Testis (tissue), 3 donors: Measurements from ENCODE around the gene MAPK1. TPM values are rescaled to one million over a fixed set of nuclear protein-coding genes. Genes with fewer than 3 reads are reported as not detected.
"Not testable (repeated sequence)": the region's sequence is repeated elsewhere in the genome, so short reads cannot be mapped to it uniquely, and the experiment has no call there.

ENCODE experiments used
- DNase-seq: peaks from one replicate; pipeline ENCODE4 v3.0.0-alpha.2; 2019
- H3K27ac ChIP-seq, 2 donors: fragments of 200-600 bp; sonication (generic); one replicate each; pipeline ENCODE4 v1.5.1; 2019
- H3K27me3 ChIP-seq: fragments of 200-600 bp; sonication (generic); one replicate; pipeline ENCODE4 v1.5.1; 2019
- H3K36me3 ChIP-seq: fragments of 200-600 bp; sonication (generic); one replicate; pipeline ENCODE4 v1.5.1; 2017; ENCODE audit warnings: low read depth; ENCODE audit errors: missing control alignments
- H3K4me1 ChIP-seq: fragments of 200-600 bp; sonication (generic); one replicate; pipeline ENCODE4 v1.5.1; 2019
- H3K4me3 ChIP-seq, 2 donors: fragments of 200-600 bp; sonication (generic); one replicate each; pipeline ENCODE4 v1.5.1; 2017 to 2019
- H3K9me3 ChIP-seq: fragments of 200-600 bp; sonication (generic); one replicate; pipeline ENCODE4 v1.5.1; 2017
- POLR2A ChIP-seq: fragments of 450-650 bp; IDR thresholded peaks from one replicate; pipeline ENCODE4 v1.6.1; 2017; ENCODE audit warnings: antibody characterized with exemption, mild to moderate bottlenecking, moderate library complexity
- WGBS, 2 donors: methylation state at CpG; one replicate each; pipeline ENCODE4 v1.1.5; 2018; 5-methylcytosine and 5-hydroxymethylcytosine counted together
- intact Hi-C: fragments of 100-400 bp; cut with DNase I; formaldehyde crosslinking; loops from one replicate; pipeline ENCODE4 v1.15.1; 2023; ENCODE audit warnings: low total_unique reads
- polyA plus RNA-seq: library from polyadenylated mRNA; stranded (reverse); fragments of 350-450 nt; fragmentation: Illumina TruSeq; extraction: RNeasy Lipid Tissue Mini Kit (QIAGEN cat#74804); gene quantifications from one replicate; pipeline ENCODE4 v1.2.3, GENCODE V29; 2014; ENCODE audit warnings: low read depth, low replicate concordance; ENCODE audit not compliant: insufficient read depth
- total RNA-seq, 2 donors: library from RNA; depleted of rRNA; stranded (reverse); fragments of >200 nt; gene quantifications; one replicate each; pipeline ENCODE4 v1.2.3, GENCODE V29; 2016
- TF ChIP-seq, protein P1 (sequence below), 3 experiments: fragments of 450-650 bp in 2 of 3; fragments of 200-600 bp in 1 of 3; sonication (generic) in 1 of 3; IDR thresholded peaks; one replicate each; pipeline ENCODE4 v1.5.1; 2016 to 2019; ENCODE audit warnings: antibody characterized with exemption in 3 of 3, mild to moderate bottlenecking in 2 of 3, moderate library complexity in 1 of 3

The MAPK1 gene
- total and polyA plus RNA-seq, 3 donors from 2014 or later = 90.2 to 143 (median 121) TPM

DNA sequence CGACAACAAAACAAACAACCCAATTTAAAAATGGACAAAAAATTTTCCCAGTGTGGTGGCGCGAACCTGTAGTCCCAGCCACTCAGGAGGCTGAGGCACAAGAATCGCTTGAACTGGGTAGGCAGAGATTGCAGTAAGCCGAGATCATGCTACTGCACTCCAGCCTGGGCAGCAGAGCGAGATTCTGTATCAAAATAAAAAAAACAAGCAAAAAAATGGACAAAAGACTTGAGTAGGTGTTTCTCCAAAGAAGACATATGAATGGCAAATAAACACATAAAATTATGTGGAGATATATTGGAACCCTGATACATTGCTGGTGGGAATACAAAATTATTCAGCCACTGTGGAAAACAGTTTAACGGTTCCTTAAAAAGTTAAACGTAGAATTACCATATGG lies 27.4 kb upstream of the MAPK1 start:
- TF ChIP-seq POLR2A = no peak
- TF ChIP-seq, protein P1, sequence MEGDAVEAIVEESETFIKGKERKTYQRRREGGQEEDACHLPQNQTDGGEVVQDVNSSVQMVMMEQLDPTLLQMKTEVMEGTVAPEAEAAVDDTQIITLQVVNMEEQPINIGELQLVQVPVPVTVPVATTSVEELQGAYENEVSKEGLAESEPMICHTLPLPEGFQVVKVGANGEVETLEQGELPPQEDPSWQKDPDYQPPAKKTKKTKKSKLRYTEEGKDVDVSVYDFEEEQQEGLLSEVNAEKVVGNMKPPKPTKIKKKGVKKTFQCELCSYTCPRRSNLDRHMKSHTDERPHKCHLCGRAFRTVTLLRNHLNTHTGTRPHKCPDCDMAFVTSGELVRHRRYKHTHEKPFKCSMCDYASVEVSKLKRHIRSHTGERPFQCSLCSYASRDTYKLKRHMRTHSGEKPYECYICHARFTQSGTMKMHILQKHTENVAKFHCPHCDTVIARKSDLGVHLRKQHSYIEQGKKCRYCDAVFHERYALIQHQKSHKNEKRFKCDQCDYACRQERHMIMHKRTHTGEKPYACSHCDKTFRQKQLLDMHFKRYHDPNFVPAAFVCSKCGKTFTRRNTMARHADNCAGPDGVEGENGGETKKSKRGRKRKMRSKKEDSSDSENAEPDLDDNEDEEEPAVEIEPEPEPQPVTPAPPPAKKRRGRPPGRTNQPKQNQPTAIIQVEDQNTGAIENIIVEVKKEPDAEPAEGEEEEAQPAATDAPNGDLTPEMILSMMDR (IDR thresholded peaks at IDR 0.05) = no peak
- Histone ChIP-seq H3K36me3 (no peaks in the 10 kb centered on the region), H3K9me3 (no peaks in the 10 kb centered on the region), H3K4me1 (no peaks in the 10 kb centered on the region), H3K27me3 (no peaks in the 10 kb centered on the region), H3K27ac (no peak overlapping the region), H3K4me3 (no peak overlapping the region)
- 93% methylated on average over 8 of the region's 8 CpGs for WGBS, 2 donors
- intact Hi-C loops = no loop called here
- DNase-seq = no peak

GRCh38 chr22:21889251-21889990 lies 22.0 kb upstream of the MAPK1 start:
- no peaks in the 10 kb centered on the region for H3K4me1 ChIP-seq
- no peaks in the 10 kb centered on the region for H3K27me3 ChIP-seq
- H3K36me3 ChIP-seq = no peaks in the 10 kb centered on the region
- no peak overlapping the region for H3K4me3 ChIP-seq
- TF ChIP-seq, protein P1 (IDR thresholded peaks at IDR 0.05) = no peak
- no peak for TF ChIP-seq POLR2A
- DNase-seq = no peak
- intact Hi-C loops = no loop called here
- H3K9me3 ChIP-seq = no peaks in the 10 kb centered on the region
- 90 to 94% methylated on average over 10 of the region's 10 CpGs for WGBS, 2 donors
- H3K27ac ChIP-seq = no peak overlapping the region

GRCh38 chr22:21887841-21888240 lies 20.4 kb upstream of the MAPK1 start:
- intact Hi-C loops = no loop called here
- no peaks in the 10 kb centered on the region for H3K9me3 ChIP-seq
- TF ChIP-seq, protein P1 (IDR thresholded peaks at IDR 0.05) = no peak
- no peak for TF ChIP-seq POLR2A
- H3K4me1 ChIP-seq = no peaks in the 10 kb centered on the region
- DNase-seq = no peak
- no peak overlapping the region for H3K4me3 ChIP-seq
- H3K27ac ChIP-seq = no peak overlapping the region
- no peaks in the 10 kb centered on the region for H3K36me3 ChIP-seq
- H3K27me3 ChIP-seq = no peaks in the 10 kb centered on the region

DNA sequence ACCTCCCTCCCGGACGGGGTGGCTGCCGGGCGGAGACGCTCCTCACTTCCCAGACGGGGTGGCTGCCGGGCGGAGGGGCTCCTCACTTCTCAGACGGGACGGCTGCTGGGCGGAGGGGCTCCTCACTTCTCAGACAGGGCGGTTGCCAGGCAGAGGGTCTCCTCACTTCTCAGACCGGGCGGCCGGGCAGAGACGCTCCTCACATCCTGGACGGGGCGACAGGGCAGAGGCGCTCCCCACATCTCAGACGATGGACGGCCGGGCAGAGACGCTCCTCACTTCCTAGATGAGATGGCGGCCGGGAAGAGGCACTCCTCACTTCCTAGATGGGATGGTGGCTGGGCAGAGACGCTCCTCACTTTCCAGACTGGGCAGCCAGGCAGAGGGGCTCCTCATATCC lies 16.5 kb upstream of the MAPK1 start:
- 86 to 97% methylated on average over 10 to 26 of the region's 26 CpGs for whole genome bisulfite sequencing, 2 donors
- H3K4me3 ChIP-seq, H3K27ac ChIP-seq, H3K27me3 ChIP-seq, H3K4me1 ChIP-seq, H3K9me3 ChIP-seq, DNase-seq, H3K36me3 ChIP-seq, intact Hi-C loops: not testable (repeated sequence)

DNA sequence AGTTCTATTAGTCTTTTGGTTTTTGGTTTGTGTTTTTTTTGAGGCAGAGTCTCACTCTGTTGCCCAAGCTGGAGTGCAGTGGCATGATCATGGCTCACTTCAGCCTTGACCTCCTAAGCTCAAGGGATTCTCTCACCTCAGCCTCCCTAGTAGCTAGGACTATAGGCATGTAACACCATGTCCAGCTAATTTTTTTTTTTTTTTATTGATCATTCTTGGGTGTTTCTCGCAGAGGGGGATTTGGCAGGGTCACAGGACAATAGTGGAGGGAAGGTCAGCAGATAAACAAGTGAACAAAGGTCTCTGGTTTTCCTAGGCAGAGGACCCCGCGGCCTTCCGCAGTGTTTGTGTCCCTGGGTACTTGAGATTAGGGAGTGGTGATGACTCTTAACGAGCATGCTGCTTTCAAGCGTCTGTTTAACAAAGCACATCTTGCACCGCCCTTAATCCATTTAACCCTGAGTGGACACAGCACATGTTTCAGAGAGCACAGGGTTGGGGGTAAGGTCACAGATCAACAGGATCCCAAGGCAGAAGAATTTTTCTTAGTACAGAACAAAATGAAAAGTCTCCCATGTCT lies 15.4 kb upstream of the MAPK1 start:
- H3K27me3 ChIP-seq, H3K36me3 ChIP-seq, H3K27ac ChIP-seq, H3K9me3 ChIP-seq, intact Hi-C loops, H3K4me1 ChIP-seq, DNase-seq, H3K4me3 ChIP-seq: not testable (repeated sequence)
- WGBS, 2 donors = 50 to 53% methylated on average over 1 of the region's 7 CpGs
